HG03469 (cell line): Measurements from ENCODE around the gene TNFRSF21.
"Not testable (repeated sequence)": the region's sequence is repeated elsewhere in the genome, so short reads cannot be mapped to it uniquely, and the experiment has no call there.

Experiments used
- ATAC-seq: cut with Tn5 transposase; IDR thresholded peaks from one replicate; pipeline ENCODE4 v1.9.1; 2021; ENCODE audit warnings: mild to moderate bottlenecking, moderate library complexity, moderate number of reproducible peaks; ENCODE audit not compliant: unreplicated experiment

The TNFRSF21 gene

GRCh38 chr6:47323887-47324286, 14.2 kb upstream of the TNFRSF21 start:
- ATAC-seq: no peak

- ATAC-seq: no peak
These were observed 13.6 kb upstream of the TNFRSF21 start for GRCh38 chr6:47323321-47323720.

DNA sequence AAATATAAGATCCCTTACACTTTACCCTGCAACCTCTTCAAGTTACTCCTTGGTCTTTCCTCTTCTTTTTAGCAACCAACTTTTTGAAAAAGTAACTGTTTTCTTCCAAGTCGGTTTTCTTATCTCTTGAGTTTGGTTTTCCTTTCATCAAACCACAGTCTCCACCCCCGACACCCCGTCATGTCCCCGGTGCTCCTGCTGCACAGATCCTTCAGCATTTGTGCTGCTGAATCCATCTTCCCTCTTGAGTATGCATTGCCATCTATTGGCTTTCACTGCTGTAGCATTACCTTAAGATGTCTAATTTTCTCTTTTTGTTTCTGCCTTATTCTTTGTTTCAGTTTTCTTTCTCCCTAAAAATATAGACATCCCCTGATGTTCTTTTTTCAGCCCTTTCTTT, 11.9 kb upstream of the TNFRSF21 start:
- ATAC-seq: no peak

DNA sequence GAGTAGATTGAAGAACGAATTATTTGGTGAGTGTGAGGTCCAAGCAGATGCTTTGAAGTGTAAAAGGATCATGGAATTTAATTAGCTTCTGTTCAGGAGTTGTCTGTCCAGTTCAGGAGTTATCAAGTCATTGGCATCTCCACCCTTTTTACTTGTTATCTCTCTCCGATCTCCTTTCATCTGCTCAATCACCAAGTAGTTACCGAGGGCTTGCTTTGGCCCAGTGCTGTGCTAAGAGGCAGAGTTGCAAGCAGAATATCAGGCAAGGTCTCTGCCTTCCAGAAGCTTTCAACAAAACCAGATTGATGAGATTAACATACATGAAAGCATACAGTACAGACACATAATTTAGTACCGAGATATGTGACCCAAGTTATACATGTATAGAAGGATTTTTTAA, 10.2 kb upstream of the TNFRSF21 start:
- no peak for ATAC-seq

GRCh38 chr6:47319382-47319781, 9.7 kb upstream of the TNFRSF21 start:
- no peak for ATAC-seq

DNA sequence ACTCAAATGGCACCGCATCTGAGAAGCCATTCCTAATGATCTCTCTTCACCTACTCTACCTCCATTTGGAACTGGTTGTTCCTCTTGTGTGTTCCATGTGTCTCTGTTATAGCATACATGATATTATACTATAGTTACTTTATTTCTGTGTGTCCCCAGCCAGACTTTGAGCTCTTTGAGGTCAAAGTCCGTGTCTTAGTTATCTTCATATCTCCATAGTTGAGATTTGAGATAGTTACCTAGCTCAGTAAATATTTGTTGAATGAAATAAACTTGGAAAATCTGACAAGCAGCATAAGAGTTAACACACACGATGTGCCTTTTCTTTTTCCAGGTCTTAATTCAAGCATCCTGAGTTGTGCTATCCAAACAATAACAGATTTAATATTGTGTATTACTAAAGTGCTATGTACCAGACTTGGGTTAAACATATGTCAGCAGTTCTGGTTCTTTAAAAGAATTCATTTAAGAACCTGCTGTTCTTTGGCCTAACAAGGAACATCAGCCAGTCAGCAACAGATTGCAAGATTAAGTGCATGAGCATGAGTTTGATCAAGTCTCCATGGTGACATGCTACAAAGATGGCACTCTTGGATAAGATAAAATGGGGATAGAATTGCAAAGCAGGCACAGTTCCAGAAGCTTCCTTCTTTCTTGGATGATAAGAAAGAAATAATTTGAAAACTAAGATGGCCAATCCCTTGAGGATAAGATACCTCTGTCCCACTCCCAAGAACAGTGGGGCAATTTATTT, 8.7 kb upstream of the TNFRSF21 start:
- ATAC-seq: no peak

DNA sequence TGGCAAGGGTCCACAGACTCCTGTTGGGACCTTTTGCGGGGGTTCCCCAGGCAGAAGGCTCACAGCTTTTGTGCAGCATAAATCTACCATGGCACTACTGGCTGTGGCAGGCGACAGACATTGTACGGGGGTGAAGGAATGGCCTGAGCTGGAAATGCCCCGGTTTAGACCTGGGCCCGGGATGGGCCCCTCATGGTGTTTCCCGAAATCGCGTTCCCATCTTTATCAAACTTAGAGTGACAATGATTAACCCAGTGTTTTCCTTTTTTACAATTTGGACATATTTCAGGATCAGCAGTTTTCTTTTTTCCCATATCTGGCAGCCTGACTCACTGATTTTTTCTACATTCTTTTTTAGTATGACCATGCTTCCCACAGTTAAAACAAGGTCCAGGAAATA, 5.5 kb upstream of the TNFRSF21 start:
- not testable (repeated sequence) for ATAC-seq

- ATAC-seq: no peak
These were observed 401 bp upstream of the TNFRSF21 start for GRCh38 chr6:47310131-47310480.

GRCh38 chr6:47308552-47309290, 984 bp downstream of the TNFRSF21 start:
- ATAC-seq: no peak

- no peak for ATAC-seq
These were observed 1.5 kb downstream of the TNFRSF21 start for GRCh38 chr6:47308198-47308517.

- no peak for ATAC-seq
These were observed 2.1 kb downstream of the TNFRSF21 start for GRCh38 chr6:47307362-47308197.

DNA sequence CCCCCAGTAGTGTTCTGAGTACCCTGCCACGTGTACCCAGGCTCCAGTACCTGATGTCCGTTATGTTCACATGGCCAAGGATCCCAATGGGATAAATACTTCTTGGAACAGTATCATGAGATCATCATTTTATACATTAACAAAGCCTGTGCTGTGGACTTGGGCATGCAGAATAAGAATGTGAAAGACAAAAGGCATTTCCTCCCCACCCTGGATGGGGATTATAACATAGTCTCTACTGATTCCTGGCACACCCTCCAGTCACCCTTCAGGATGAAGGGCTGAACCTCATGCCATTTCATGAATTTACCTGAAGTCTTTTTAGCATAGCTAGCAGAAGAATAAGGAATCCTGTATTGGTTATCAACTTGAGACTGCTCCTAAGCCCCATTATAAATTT, 2.8 kb downstream of the TNFRSF21 start:
- no peak for ATAC-seq

DNA sequence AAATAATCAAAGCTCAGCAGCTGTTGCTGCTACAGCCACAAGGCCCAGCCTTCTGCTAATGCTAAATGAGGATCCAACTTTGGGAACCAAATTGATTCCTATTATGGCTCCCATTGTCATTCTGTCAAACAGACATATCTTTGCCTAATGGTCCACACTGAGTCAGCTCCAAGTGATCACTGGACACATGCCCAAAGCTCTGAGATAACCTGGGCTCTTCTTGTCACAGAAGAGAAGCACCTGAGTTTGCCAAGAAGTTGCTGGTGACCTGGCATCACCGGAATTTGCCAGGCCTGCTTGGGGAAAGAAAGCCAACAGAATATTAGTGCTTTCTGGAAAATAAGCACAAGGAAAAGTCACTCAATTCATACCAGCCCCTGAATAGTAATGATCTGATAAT, 5.8 kb downstream of the TNFRSF21 start:
- ATAC-seq: no peak

- no peak for ATAC-seq
These were observed 6.4 kb downstream of the TNFRSF21 start for GRCh38 chr6:47303342-47303741.

- ATAC-seq: no peak
These were observed 7.7 kb downstream of the TNFRSF21 start for GRCh38 chr6:47302043-47302442.

DNA sequence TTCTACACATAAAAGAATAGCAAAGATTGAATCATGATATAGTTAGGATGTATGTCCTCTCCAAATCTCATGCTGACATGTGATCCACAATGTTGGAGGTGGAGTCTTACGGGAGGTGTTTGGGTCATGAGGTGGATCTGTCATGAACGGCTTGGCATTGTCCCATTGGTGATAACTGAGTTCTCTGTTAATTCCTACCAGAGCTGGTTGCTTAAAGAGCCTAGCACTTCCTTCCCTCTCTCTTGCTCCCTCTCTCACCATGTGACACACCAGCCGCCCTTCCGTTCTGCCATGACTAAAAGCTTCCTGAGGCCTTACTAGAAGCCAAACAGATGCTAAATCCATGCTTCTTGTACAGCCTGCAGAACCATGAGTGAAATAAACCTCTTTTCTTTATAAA, 8.3 kb downstream of the TNFRSF21 start:
- no peak for ATAC-seq

- no peak for ATAC-seq
These were observed 9.3 kb downstream of the TNFRSF21 start for GRCh38 chr6:47300417-47300816.

- no peak for ATAC-seq
These were observed 9.7 kb downstream of the TNFRSF21 start for GRCh38 chr6:47299965-47300364.

- ATAC-seq: no peak
These were observed 11.2 kb downstream of the TNFRSF21 start for GRCh38 chr6:47298475-47298874.

DNA sequence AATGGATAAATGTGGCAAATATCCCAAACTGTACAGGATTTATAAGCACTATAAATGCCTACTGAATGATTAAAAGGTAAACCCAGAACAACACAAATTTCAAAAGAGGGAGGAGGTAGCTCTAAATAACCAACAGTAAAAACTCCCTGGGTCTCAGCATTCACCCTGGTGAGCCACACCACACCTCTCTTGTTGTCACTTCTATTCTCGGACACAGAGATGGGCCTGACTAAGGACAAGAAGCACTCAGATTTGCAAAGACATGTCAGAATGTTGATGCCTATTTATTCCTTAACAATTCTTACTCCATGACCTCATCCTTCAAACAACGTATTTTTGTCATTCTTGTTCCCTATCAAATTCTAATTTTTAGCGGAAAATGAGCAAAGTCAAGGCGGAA, 14.7 kb downstream of the TNFRSF21 start:
- no peak for ATAC-seq

DNA sequence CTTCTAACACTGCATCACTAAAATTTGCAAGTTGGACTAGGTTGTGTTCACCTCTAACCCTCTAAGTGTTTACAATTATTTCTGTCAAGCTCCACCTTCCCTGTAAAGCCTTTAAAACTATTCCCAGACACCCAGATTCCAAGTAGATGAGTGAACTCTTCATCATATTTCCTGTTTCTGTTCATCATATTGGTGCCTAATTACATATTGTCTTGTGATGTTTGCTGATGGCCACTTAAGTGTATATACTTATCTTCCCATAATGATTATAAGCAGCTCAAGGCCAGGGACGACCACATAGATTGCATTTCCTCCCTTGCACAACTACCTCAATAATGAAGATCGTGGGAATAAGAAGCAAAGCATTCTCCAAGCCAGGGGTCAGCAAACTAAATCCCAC, 16.8 kb downstream of the TNFRSF21 start:
- no peak for ATAC-seq

- no peak for ATAC-seq
These were observed 17.7 kb downstream of the TNFRSF21 start for GRCh38 chr6:47292027-47292426.
